SU-DHL-6 (cell line): ENCODE data around the gene EGFL6.

Experiments
- EZH2phosphoT487 ChIP-seq: fragments of 200-600 bp; sonication (generic), shearing (Covaris generic); conservative IDR thresholded peaks from 2 replicates; pipeline ENCODE4 v1.6.1; 2018; ENCODE audit warnings: mild to moderate bottlenecking, antibody characterized with exemption, low read length, moderate library complexity, mixed read lengths
- TF ChIP-seq, protein P1 (sequence below): fragments of 200-600 bp; sonication (generic); IDR thresholded peaks from one replicate; pipeline ENCODE4 v1.5.1; 2017; ENCODE audit warnings: antibody characterized with exemption, mild to moderate bottlenecking, low read length, moderate library complexity; ENCODE audit not compliant: insufficient read depth, poor library complexity, severe bottlenecking

DNA sequence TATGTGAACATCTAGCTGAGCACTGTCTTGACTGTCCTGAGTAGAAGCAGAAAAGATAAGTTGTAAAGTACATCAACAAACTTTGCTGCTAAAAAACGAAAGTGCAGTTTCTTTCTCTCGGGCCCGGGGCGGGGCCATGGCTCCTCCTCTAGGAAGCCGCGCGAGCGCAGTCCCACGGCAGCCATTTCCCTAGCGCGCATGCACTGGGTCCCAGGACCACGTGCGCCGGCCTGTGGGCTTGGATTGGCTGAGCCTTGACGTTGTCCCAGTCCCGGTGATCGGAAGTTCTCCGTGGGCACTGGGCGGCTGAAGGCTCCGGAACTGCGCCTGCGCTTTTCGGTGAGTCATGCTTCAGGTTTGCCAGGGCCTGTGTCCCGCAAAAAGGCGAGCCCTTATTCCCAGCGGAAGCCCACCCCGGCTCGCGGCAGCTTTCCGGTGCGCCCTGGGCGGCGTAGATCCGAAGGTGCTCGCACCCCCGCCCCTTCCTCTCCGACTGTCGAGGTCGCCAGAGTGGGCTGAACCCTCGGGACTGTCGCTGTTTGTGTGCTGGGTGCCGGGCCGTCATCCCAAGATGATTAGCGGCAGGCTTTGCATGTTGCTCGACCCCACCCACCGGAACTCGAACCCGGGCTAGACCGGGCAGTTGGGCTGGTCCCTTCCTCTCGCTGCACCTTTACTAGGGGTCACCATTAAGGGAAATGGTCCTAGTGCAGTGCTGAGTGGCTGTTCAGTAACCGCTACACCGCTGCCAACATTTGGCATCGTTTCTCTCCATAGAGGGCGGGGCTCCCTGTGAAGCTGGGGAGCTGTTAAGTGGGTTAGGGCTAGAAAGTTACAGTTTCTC is 83.7 kb downstream of the EGFL6 start, which contains the start of gene TCEANC:
- TF ChIP-seq, protein P1, sequence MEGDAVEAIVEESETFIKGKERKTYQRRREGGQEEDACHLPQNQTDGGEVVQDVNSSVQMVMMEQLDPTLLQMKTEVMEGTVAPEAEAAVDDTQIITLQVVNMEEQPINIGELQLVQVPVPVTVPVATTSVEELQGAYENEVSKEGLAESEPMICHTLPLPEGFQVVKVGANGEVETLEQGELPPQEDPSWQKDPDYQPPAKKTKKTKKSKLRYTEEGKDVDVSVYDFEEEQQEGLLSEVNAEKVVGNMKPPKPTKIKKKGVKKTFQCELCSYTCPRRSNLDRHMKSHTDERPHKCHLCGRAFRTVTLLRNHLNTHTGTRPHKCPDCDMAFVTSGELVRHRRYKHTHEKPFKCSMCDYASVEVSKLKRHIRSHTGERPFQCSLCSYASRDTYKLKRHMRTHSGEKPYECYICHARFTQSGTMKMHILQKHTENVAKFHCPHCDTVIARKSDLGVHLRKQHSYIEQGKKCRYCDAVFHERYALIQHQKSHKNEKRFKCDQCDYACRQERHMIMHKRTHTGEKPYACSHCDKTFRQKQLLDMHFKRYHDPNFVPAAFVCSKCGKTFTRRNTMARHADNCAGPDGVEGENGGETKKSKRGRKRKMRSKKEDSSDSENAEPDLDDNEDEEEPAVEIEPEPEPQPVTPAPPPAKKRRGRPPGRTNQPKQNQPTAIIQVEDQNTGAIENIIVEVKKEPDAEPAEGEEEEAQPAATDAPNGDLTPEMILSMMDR, result no peak
- TF ChIP-seq EZH2phosphoT487, result no peak
